Calu3 (cell line): ENCODE results near the gene GPSM1. TPM values are rescaled to one million over a fixed set of nuclear protein-coding genes. Genes with fewer than 3 reads are reported as not detected.

Experiments used
- BruUV-seq: library from RNA; stranded (reverse); fragments of 400-500 nt; replicated peaks from 2 replicates; lab custom pipeline; 2021; lab: Mats Ljungman, UMichigan
- CTCF ChIA-PET: fragments of 300-600 bp; sonication (Branson Sonifier 250); formaldehyde crosslinking; loops from one replicate; lab custom pipeline; 2022; ENCODE audit warnings: antibody characterized with exemption; lab: Charles Lee
- DNase-seq: peaks from one replicate; pipeline ENCODE4 v3.0.0; 2022
- H3K27ac Mint-ChIP-seq: one replicate; pipeline ENCODE4 v1.8.0; 2022; ENCODE audit warnings: mixed read lengths; ENCODE audit not compliant: unreplicated experiment
- H3K27me3 Mint-ChIP-seq: one replicate; pipeline ENCODE4 v1.8.0; 2022; ENCODE audit warnings: mixed read lengths; ENCODE audit not compliant: unreplicated experiment
- H3K36me3 Mint-ChIP-seq: one replicate; pipeline ENCODE4 v1.8.0; 2022; ENCODE audit warnings: mild to moderate bottlenecking, moderate library complexity, mixed read lengths; ENCODE audit not compliant: insufficient read depth, unreplicated experiment
- H3K4me1 Mint-ChIP-seq: one replicate; pipeline ENCODE4 v1.8.0; 2022; ENCODE audit warnings: mild to moderate bottlenecking, low read depth, mixed read lengths; ENCODE audit not compliant: unreplicated experiment
- H3K4me3 Mint-ChIP-seq: one replicate; pipeline ENCODE4 v1.8.0; 2022; ENCODE audit warnings: mild to moderate bottlenecking, low read depth, moderate library complexity, mixed read lengths; ENCODE audit not compliant: unreplicated experiment
- H3K9me3 Mint-ChIP-seq: one replicate; pipeline ENCODE4 v1.8.0; 2022; ENCODE audit warnings: low read depth, mixed read lengths; ENCODE audit not compliant: unreplicated experiment
- CTCF ChIP-seq: fragments of 200-600 bp; IDR thresholded peaks from one replicate; pipeline ENCODE4 v1.8.0; 2022; ENCODE audit warnings: antibody characterized with exemption; ENCODE audit not compliant: unreplicated experiment
- intact Hi-C: fragments of 100-400 bp; cut with micrococcal nuclease; formaldehyde crosslinking; loops from one replicate; pipeline ENCODE4 v1.10.0; 2022; ENCODE audit not compliant: unreplicated experiment
- total RNA-seq: library from RNA; stranded (reverse); gene quantifications from 2 replicates; pipeline ENCODE4 v1.2.3, GENCODE V29; 2022

Gene GPSM1
- total RNA-seq, 1 experiment from 2014 or later = 3.9 TPM

- no peaks in the 10 kb centered on the region for H3K27me3 Mint-ChIP-seq
- H3K4me3 Mint-ChIP-seq = no peak overlapping the region
- DNase-seq = no peak
- intact Hi-C loops = no loop called here
- peaks cover 22% of the 10 kb centered on the region for H3K36me3 Mint-ChIP-seq
- H3K27ac Mint-ChIP-seq = no peak overlapping the region
- no peak for TF ChIP-seq CTCF
- CTCF ChIA-PET = no interaction called here
- no peaks in the 10 kb centered on the region for H3K9me3 Mint-ChIP-seq
- no TSS peak for BruUV-seq
- no peaks in the 10 kb centered on the region for H3K4me1 Mint-ChIP-seq
Observed at GRCh38 chr9:136367296-136368145, 40.2 kb downstream of the GPSM1 start.

- Mint-ChIP-seq H3K36me3 (peaks cover 18% of the 10 kb centered on the region), H3K27ac (no peak overlapping the region), H3K9me3 (no peaks in the 10 kb centered on the region), H3K27me3 (no peaks in the 10 kb centered on the region), H3K4me1 (no peaks in the 10 kb centered on the region), H3K4me3 (no peak overlapping the region)
- CTCF ChIA-PET = no interaction called here
- no TSS peak for BruUV-seq
- TF ChIP-seq CTCF = no peak
- no peak for DNase-seq
- intact Hi-C loops = no loop called here
Observed at GRCh38 chr9:136368190-136368589, 40.9 kb downstream of the GPSM1 start.

GRCh38 chr9:136370037-136370436 lies 42.7 kb downstream of the GPSM1 start:
- intact Hi-C loops = no loop called here
- no peak for DNase-seq
- H3K27me3 Mint-ChIP-seq = no peaks in the 10 kb centered on the region
- no peaks in the 10 kb centered on the region for H3K4me1 Mint-ChIP-seq
- H3K27ac Mint-ChIP-seq = no peak overlapping the region
- CTCF ChIA-PET = no interaction called here
- H3K9me3 Mint-ChIP-seq = no peaks in the 10 kb centered on the region
- H3K4me3 Mint-ChIP-seq = no peak overlapping the region
- BruUV-seq = no TSS peak
- no peak for TF ChIP-seq CTCF
- peaks cover 11% of the 10 kb centered on the region for H3K36me3 Mint-ChIP-seq

GRCh38 chr9:136370687-136371532 lies 43.6 kb downstream of the GPSM1 start:
- H3K9me3 Mint-ChIP-seq = no peaks in the 10 kb centered on the region
- H3K27me3 Mint-ChIP-seq = no peaks in the 10 kb centered on the region
- no peak for DNase-seq
- CTCF ChIA-PET = no interaction called here
- no TSS peak for BruUV-seq
- H3K36me3 Mint-ChIP-seq = peaks cover 11% of the 10 kb centered on the region
- intact Hi-C loops = no loop called here
- H3K4me1 Mint-ChIP-seq = no peaks in the 10 kb centered on the region
- no peak overlapping the region for H3K4me3 Mint-ChIP-seq
- no peak for TF ChIP-seq CTCF
- H3K27ac Mint-ChIP-seq = no peak overlapping the region
